Small intestine (tissue), 7 donors: Measurements from ENCODE around the gene SLC11A2. TPM values are rescaled to one million over a fixed set of nuclear protein-coding genes. Genes with fewer than 3 reads are reported as not detected.
A peak's percentile ranks its signal among the peaks of the same experiment; 100 is the strongest.

Source experiments
- DNase-seq, 2 donors: peaks; one replicate each; pipeline versions ENCODE4 v3.0.0 to v3.0.0-alpha.2; 2013
- FAIRE-seq: peaks from 2 replicates; lab custom pipeline; 2012; peaks lifted over from hg19 to GRCh38; lab: Jason Lieb, UNC
- H3K27ac ChIP-seq, 3 donors: one replicate each; pipeline ENCODE4 v1.5.1; 2013; ENCODE audit warnings: low read length in 2 of 3, mild to moderate bottlenecking in 2 of 3, control low read depth in 1 of 3, inconsistent platforms in 1 of 3, low read depth in 1 of 3, moderate library complexity in 1 of 3
- H3K27me3 ChIP-seq, 3 donors: one replicate each; pipeline ENCODE4 v1.6.1; 2013; ENCODE audit warnings: low read length in 3 of 3, inconsistent platforms in 1 of 3; ENCODE audit not compliant: control insufficient read depth in 3 of 3, insufficient read depth in 3 of 3
- H3K36me3 ChIP-seq, 3 donors: one replicate each; pipeline ENCODE4 v1.6.1; 2013; ENCODE audit warnings: low read length in 3 of 3, inconsistent platforms in 1 of 3, low read depth in 1 of 3, mild to moderate bottlenecking in 1 of 3, moderate library complexity in 1 of 3; ENCODE audit not compliant: control insufficient read depth in 3 of 3, insufficient read depth in 2 of 3
- H3K4me1 ChIP-seq, 3 donors: one replicate each; pipeline ENCODE4 v1.6.1; 2013; ENCODE audit warnings: low read length in 2 of 3, inconsistent platforms in 1 of 3, low read depth in 1 of 3, mild to moderate bottlenecking in 1 of 3, moderate library complexity in 1 of 3; ENCODE audit not compliant: control insufficient read depth in 3 of 3, insufficient read depth in 2 of 3
- H3K4me3 ChIP-seq, 3 donors: one replicate each; pipeline ENCODE4 v1.5.1; 2013; ENCODE audit warnings: low read length in 3 of 3, control low read depth in 1 of 3, inconsistent platforms in 1 of 3, low read depth in 1 of 3, mild to moderate bottlenecking in 1 of 3, moderate library complexity in 1 of 3
- H3K9me3 ChIP-seq, 2 donors: one replicate each; pipeline ENCODE4 v1.6.1; 2013; ENCODE audit warnings: low read depth in 1 of 2, low read length in 1 of 2; ENCODE audit not compliant: control insufficient read depth in 2 of 2, insufficient read depth in 1 of 2
- WGBS, 3 donors: extraction: QIAGEN DNeasy Blood & Tissue Kit; methylation state at CpG; one replicate each; pipeline ENCODE4 v1.1.7; 2013; 5-methylcytosine and 5-hydroxymethylcytosine counted together
- polyA plus RNA-seq, 4 donors: library from polyadenylated mRNA; stranded (reverse) in 3 of 4; unstranded in 1 of 4; fragments of 200-250 nt in 3 of 4; fragments of 120-200 nt in 1 of 4; gene quantifications; one replicate each; pipeline versions ENCODE4 v1.2.1 to v1.2.3, GENCODE V29; 2013
- donor health status: healthy with polysubstance abuse.
- donor health status: control.
- donor health status: control.
- donor health status: Bipolar disorder and iron deficiency.
- donor health status: healthy.

SLC11A2 gene
- polyA plus RNA-seq, 4 donors, result 8.9 to 84.1 (median 16.8) TPM

DNA sequence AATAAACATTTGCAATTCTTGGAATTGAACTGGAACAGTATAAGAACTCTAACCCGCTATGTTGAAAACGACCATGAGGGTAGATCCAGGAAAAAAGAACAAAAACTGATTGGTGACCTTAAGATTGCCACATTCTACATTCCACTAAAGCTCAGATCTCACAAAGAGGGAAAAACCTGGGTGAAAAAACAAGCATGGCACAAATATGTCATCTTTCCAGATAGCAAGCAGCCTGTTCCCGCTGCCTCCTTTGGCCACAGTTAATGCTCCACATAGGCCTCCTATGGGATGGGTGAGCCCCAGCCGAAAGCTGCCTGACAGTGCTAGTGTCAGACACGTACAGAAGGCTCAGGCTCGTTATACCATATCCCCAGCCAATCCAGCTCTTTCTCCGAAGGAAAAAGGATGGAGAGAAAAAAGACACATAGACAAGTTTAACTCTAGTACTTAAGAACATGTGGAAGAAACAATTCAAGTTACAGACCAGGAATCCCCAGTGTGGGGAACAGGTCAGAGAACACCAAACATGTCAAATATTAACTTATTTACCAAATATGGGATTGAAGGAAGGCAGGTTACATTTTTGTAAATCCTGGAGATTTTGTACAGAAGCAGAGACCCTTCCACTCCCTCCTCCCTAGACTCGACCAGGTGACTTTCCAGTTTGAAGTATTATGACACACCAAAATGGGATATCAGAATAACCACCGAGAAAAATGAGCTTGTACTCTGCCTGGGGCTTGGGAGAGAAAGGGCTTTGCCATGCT lies 36.6 kb upstream of the SLC11A2 start:
- Histone ChIP-seq H3K27ac (no peak overlapping the region), H3K4me1 (no peaks in the 10 kb centered on the region), H3K9me3 (no peaks in the 10 kb centered on the region), H3K4me3 (no peak overlapping the region), H3K27me3 (no peaks in the 10 kb centered on the region), H3K36me3 (peaks cover 10 to 62% (median 21%) of the 10 kb centered on the region in 3 donors)
- no peak for DNase-seq
- FAIRE-seq, result no peak
- 73 to 78% (median 76%) methylated on average over 9 of the region's 9 CpGs for WGBS, 3 donors

- no peak overlapping the region for H3K27ac ChIP-seq
- WGBS, 3 donors, result 84 to 90% (median 86%) methylated on average over 7 of the region's 7 CpGs
- H3K27me3 ChIP-seq, result no peaks in the 10 kb centered on the region
- DNase-seq (no peak), FAIRE-seq (no peak)
- H3K9me3 ChIP-seq, result no peaks in the 10 kb centered on the region
- no peak overlapping the region for H3K4me3 ChIP-seq
- no peaks in the 10 kb centered on the region for H3K4me1 ChIP-seq
- H3K36me3 ChIP-seq, result peaks cover 13 to 65% (median 29%) of the 10 kb centered on the region in 3 donors
Measured at GRCh38 chr12:51059086-51059485, 32.9 kb upstream of the SLC11A2 start.

GRCh38 chr12:51056242-51056641 lies 30.1 kb upstream of the SLC11A2 start:
- FAIRE-seq (no peak), DNase-seq (no peak)
- peak overlapping the region in 1 of 3 donors; percentile 9 for H3K27ac ChIP-seq
- H3K9me3 ChIP-seq, result no peaks in the 10 kb centered on the region
- H3K36me3 ChIP-seq, result peaks cover 16 to 66% (median 25%) of the 10 kb centered on the region in 3 donors
- H3K4me3 ChIP-seq, result no peak overlapping the region
- 84 to 88% (median 85%) methylated on average over 5 of the region's 5 CpGs for WGBS, 3 donors
- H3K27me3 ChIP-seq, result no peaks in the 10 kb centered on the region
- no peaks in the 10 kb centered on the region for H3K4me1 ChIP-seq

DNA sequence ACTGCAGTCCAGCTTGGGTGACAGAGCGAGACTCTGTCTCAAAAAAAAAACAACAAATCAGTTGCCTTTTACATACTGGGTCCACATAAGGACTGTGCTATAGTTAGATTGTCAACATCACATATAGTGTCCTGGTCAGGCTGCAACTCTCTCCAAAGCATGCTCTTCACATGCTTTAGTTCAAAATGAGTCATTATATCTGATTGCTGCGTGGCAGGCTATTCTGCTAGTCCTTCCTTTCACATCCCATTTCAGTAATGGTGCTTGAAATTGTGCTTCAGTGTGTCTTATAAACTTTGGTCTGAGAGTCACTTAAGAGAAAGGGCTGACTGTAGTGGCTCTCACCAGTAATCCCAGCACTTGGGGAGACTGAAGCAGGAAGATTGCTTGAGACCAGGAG lies 28.9 kb upstream of the SLC11A2 start:
- no peak overlapping the region for H3K4me3 ChIP-seq
- H3K36me3 ChIP-seq, result peaks cover 15 to 68% (median 24%) of the 10 kb centered on the region in 3 donors
- no peaks in the 10 kb centered on the region for H3K4me1 ChIP-seq
- H3K9me3 ChIP-seq, result no peaks in the 10 kb centered on the region
- DNase-seq, result no peak
- H3K27me3 ChIP-seq, result no peaks in the 10 kb centered on the region
- no peak for FAIRE-seq
- H3K27ac ChIP-seq, result no peak overlapping the region
- WGBS, 3 donors, result 91 to 96% (median 93%) methylated on average over 2 of the region's 2 CpGs

DNA sequence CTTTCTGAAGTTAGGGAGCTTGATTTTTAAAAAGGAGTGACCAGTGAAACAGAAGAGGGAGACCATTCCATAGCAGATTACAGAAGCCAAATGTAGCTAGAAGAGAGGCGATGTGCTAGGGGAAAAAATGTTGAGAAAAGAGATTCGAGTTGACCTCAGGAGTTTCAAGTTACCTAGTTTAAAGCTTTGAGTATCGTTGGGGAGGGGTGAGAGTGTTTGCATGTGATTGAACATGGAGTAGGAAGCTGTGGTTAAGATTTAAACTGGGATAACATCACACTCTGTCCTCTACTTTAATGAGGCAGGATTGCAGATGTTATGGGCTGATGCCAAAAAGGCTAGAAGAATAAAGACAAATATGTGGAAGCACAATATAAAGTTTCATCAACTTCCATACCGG lies 25.6 kb upstream of the SLC11A2 start:
- no peak overlapping the region for H3K27ac ChIP-seq

DNA sequence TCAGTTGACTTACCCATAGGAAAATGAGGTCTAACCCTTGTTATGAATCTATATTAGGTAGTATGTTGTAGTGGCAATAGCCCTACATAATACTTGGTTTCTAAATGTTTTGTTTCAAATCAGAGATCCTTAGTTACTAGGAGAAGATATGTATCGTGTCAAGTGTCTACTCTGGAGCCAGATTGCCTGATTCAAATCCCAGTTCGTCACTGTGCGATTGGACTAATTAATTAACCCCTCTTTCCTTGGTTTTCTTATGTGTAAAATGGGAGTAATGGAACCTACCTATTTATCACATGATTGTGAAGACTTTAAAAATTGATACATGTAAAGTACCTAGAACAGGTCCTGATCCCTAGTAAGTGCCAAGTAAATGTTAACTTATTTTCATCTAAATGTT lies 23.3 kb upstream of the SLC11A2 start:
- peaks cover 2 to 23% (median 3%) of the 10 kb centered on the region in 3 donors for H3K36me3 ChIP-seq
- no peak for FAIRE-seq
- 13 to 55% (median 43%) methylated on average over 3 of the region's 3 CpGs for WGBS, 3 donors
- H3K27me3 ChIP-seq, result no peaks in the 10 kb centered on the region
- H3K4me3 ChIP-seq, result peak overlapping the region in 2 of 3 donors; percentile 78 to 91
- DNase-seq, result no peak
- no peaks in the 10 kb centered on the region for H3K9me3 ChIP-seq
- H3K27ac ChIP-seq, result peak overlapping the region in 1 of 3 donors; percentile 85
- peaks cover 0 to 9% (median 5%) of the 10 kb centered on the region in 3 donors for H3K4me1 ChIP-seq

More for the DNA sequence above, 25.6 kb upstream of the SLC11A2 start:
- Histone ChIP-seq H3K27me3 (no peaks in the 10 kb centered on the region), H3K36me3 (peaks cover 3 to 41% (median 12%) of the 10 kb centered on the region in 3 donors), H3K4me3 (no peak overlapping the region), H3K4me1 (peaks cover 0 to 9% (median 5%) of the 10 kb centered on the region in 3 donors), H3K9me3 (no peaks in the 10 kb centered on the region)
- no peak for DNase-seq
- FAIRE-seq, result no peak
- 63 to 84% (median 75%) methylated on average over 4 of the region's 4 CpGs for WGBS, 3 donors

- Histone ChIP-seq H3K4me1 (peaks cover 0 to 9% (median 5%) of the 10 kb centered on the region in 3 donors), H3K4me3 (peak overlapping the region; percentile 78 to 91 (median 82)), H3K27ac (peak overlapping the region; percentile 85 to 97 (median 88)), H3K36me3 (peaks cover 2 to 20% (median 3%) of the 10 kb centered on the region in 3 donors), H3K9me3 (no peaks in the 10 kb centered on the region), H3K27me3 (no peaks in the 10 kb centered on the region)
- FAIRE-seq (no peak), DNase-seq (peak; percentile 52 to 53)
- WGBS, 3 donors, result 1 to 16% (median 4%) methylated on average over 14 of the region's 14 CpGs
Measured at GRCh38 chr12:51048661-51049251, 22.6 kb upstream of the SLC11A2 start.

DNA sequence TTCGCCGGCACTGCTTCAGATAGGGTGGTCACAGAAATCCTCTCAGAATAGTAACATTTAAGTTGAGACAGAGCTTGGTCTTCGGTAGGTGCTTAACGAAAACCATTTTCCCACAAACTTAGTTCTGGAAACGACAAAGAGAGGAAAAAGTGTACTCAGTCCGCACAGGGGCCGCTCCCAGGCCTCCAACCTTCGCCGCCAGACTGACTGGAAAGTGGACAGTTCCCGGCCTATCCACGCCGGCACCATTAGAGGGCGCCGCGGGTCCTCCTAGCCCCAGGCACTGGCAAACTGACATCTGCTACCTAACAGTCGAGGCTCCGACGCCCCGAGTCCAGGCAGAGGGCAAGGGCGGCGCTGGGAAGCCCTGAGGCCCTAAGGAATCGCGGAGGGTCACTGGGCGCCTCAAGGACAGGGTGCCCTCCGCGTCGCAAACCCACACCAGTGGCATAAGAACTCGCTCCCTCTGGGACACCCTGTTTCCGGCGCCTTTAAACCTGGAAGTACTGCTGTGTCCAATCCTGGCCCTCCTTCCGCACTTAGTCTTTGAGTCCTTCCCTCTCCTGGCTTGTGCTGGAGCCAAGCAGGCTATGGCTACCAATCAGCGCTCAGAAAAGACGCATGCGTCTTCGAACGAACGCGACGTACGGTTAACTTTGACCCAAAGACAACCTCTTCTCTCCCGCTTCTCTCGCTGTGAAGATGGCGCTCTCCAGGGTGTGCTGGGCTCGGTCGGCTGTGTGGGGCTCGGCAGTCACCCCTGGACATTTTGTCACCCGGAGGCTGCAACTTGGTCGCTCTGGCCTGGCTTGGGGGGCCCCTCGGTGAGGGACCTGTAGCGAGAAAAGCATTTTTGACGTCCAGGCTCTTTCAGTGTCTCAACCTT lies 21.7 kb upstream of the SLC11A2 start, which contains the start of gene LETMD1:
Gene LETMD1 (plus strand): TSS at position 673 of the 886 bp plus-strand sequence. CDS start 30 bp downstream, at position 703.
- no peaks in the 10 kb centered on the region for H3K27me3 ChIP-seq
- DNase-seq (peak; percentile 98 to 99), FAIRE-seq (no peak)
- peak within 1 kb of the TSS; percentile 78 to 91 (median 82) for H3K4me3 ChIP-seq
- H3K4me1 ChIP-seq, result peaks cover 0 to 9% (median 5%) of the 10 kb centered on the region in 3 donors
- WGBS, 3 donors, result 3 to 4% (median 3%) methylated on average over 48 to 51 of the region's 51 CpGs
- peak within 1 kb of the TSS; percentile 85 to 97 (median 96) for H3K27ac ChIP-seq
- peaks cover 0 to 15% (median 3%) of the 10 kb centered on the region in 3 donors for H3K36me3 ChIP-seq
- H3K9me3 ChIP-seq, result no peaks in the 10 kb centered on the region
